ENCODE results near the gene CIRBP. TPM values are rescaled to one million over a fixed set of nuclear protein-coding genes. Genes with fewer than 3 reads are reported as not detected.

The CIRBP gene
- total RNA-seq, 2 experiments from 2014 or later, result 172 to 195 TPM

DNA sequence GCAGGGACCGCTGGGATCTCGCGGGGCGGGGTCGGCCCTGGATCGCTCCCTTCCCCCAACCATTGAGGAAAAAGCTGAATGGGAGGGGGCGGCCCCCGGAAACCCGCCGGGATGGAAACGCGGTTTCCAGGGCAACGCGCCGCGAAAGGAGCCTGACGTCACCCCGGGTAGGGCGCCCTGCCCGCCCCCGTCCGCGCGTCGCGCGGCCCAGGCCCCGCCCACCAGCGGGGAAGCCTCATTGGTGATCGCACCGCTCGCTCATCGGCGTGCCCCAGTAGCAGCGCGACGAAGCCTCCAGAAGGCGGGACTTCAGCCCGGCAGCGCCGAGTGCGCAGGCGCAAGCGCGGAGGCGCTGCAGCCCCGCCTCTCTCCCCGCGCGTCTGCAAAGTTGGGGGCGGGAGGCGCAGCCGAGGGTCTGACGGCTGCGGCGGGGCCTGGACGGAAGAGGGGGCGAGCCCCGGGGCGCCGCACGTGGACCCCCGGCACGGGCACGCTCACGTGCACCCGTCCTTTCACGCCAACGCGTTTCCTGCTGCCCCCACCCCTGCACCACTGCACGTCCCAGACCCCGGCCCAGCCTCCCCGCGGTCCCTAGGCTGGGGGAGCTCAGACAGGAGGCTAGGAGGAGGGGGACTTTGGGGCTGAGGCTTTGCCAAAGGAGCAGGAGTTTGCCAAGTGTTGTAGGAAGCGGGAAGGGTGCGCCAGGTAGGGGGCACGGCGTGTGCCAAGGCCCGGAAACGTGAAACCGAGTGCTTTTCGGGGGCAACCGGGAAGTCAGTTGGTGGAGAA lies 8.2 kb upstream of the CIRBP start:
- POLR2A ChIA-PET, result interaction anchor here (1.0 to 6.9 kb wide), 8 partner anchors 8 to 148 kb away, joined by 3 to 73 read pairs (median 6); partner anchors contain the start of genes CIRBP and FAM174C
- no peaks in the 10 kb centered on the region for H3K9me3 Mint-ChIP-seq (ENCODE audit: insufficient read depth)

DNA sequence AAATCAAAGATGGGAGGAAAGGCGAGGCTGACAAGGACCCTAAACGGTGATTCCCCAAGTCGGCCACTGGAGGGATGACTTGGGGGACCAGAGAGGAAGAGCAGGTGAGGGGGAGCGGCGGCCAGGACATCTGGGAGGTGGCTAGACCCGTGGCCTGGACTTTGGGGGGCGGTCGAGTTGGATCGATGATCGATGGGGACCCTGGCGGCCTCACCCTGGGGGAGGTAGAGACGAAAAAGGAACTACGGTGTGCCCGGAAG lies 7.7 kb upstream of the CIRBP start:
- ATAC-seq (peak; percentile 2), DNase-seq (peak; percentile 58)
- Mint-ChIP-seq H3K4me1 (ENCODE audit: low read depth) (peaks cover 72% of the 10 kb centered on the region), H3K4me3 (peak overlapping the region; percentile 97), H3K27ac (peak overlapping the region; percentile 97), H3K36me3 (ENCODE audit: low read depth) (peaks cover 43% of the 10 kb centered on the region), H3K27me3 (ENCODE audit: low read depth) (no peaks in the 10 kb centered on the region), H3K9me3 (ENCODE audit: insufficient read depth) (no peaks in the 10 kb centered on the region)
- ChIA-PET POLR2A (interaction anchor here (1.1 to 2.4 kb wide), 5 partner anchors 9 to 17 kb away, joined by 3 to 9 read pairs (median 6); partner anchors contain the start of gene FAM174C), CTCF (interaction anchor here (0.8 to 4.5 kb wide), 5 partner anchors 8 to 58 kb away, joined by 3 to 53 read pairs (median 3); partner anchors contain the start of gene ATP5F1D)

More for the DNA sequence above, 8.2 kb upstream of the CIRBP start:
- DNase-seq (peak; percentile 98), ATAC-seq (peak; percentile 78)
- peak overlapping the region; percentile 97 for H3K27ac Mint-ChIP-seq
- peak overlapping the region; percentile 97 for H3K4me3 Mint-ChIP-seq
- peaks cover 48% of the 10 kb centered on the region for H3K36me3 Mint-ChIP-seq (ENCODE audit: low read depth)
- no peaks in the 10 kb centered on the region for H3K27me3 Mint-ChIP-seq (ENCODE audit: low read depth)
- CTCF ChIA-PET, result interaction anchor here (1.1 to 4.5 kb wide), 4 partner anchors 8 to 20 kb away, joined by 3 to 53 read pairs (median 3); partner anchors contain the start of gene ATP5F1D
- peaks cover 72% of the 10 kb centered on the region for H3K4me1 Mint-ChIP-seq (ENCODE audit: low read depth)

GRCh38 chr19:1261798-1262622 lies 7.1 kb upstream of the CIRBP start:
- POLR2A ChIA-PET, result interaction anchor here (1.1 to 2.4 kb wide), 5 partner anchors 9 to 18 kb away, joined by 3 to 9 read pairs (median 6); partner anchors contain the start of gene FAM174C
- H3K27me3 Mint-ChIP-seq (ENCODE audit: low read depth), result no peaks in the 10 kb centered on the region
- no peaks in the 10 kb centered on the region for H3K9me3 Mint-ChIP-seq (ENCODE audit: insufficient read depth)
- peak overlapping the region; percentile 97 for H3K27ac Mint-ChIP-seq
- H3K4me3 Mint-ChIP-seq, result peak overlapping the region; percentile 97
- CTCF ChIA-PET, result interaction anchor here (0.8 to 4.5 kb wide), 5 partner anchors 9 to 59 kb away, joined by 3 to 53 read pairs (median 3); partner anchors contain the start of gene ATP5F1D
- DNase-seq (peak; percentile 55), ATAC-seq (no peak)
- peaks cover 40% of the 10 kb centered on the region for H3K36me3 Mint-ChIP-seq (ENCODE audit: low read depth)
- peaks cover 69% of the 10 kb centered on the region for H3K4me1 Mint-ChIP-seq (ENCODE audit: low read depth)

DNA sequence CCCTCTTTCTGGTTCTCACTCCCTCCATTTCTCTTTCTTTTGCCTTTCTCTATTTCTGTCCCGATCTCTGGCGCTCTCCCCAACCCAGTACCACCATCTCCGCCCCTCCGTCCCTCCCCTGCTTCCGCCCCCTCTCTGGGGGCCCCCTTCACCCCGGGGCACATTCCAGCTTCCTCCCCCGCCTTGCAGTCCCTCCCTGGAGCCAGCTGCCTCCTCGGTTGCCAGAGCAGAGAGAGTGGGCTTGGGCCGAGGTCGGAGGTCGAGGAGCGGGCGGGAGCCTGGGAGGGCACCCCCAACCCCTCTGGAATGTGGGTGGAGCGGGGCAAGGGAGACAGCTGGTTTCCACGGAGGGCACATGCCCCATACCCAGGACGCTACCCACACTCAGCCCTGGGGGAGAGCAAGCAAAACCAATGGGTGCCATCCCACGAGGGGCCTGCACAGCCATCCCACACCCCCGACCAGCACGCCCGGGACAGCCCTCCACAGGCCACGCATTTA lies 6.5 kb upstream of the CIRBP start:
- ATAC-seq, result no peak
- Mint-ChIP-seq H3K4me3 (peak overlapping the region; percentile 64), H3K9me3 (ENCODE audit: insufficient read depth) (no peaks in the 10 kb centered on the region), H3K36me3 (ENCODE audit: low read depth) (peaks cover 35% of the 10 kb centered on the region), H3K4me1 (ENCODE audit: low read depth) (peaks cover 71% of the 10 kb centered on the region), H3K27me3 (ENCODE audit: low read depth) (peaks cover 2% of the 10 kb centered on the region), H3K27ac (peak overlapping the region; percentile 72)
- ChIA-PET CTCF (interaction anchor here (1.7 to 4.5 kb wide), 2 partner anchors 12 to 19 kb away, joined by 3 to 53 read pairs; no protein-coding TSS in a partner anchor), POLR2A (interaction anchor here (1.4 to 2.4 kb wide), 4 partner anchors 10 to 18 kb away, joined by 3 to 9 read pairs (median 6); no protein-coding TSS in a partner anchor)
- no peak for DNase-seq

DNA sequence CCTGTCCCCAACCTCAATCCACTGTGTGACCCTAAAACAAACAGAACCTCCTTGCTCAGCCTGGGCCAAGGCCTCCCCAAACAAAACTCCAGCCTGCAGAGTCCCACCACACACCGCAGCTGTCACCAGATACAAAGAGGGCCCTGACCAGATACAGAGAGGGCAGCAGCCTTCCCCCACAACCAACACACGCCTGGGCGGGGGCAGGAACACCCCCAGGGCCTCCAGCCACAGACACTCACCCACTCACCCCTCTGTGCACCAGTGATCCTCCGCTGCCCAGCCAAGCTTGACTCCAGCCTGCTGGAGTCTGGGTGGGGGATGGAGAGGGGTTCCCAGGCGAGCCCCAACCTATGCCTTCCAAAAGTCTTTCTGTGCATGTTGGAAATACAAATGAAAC lies 5.9 kb upstream of the CIRBP start:
- Mint-ChIP-seq H3K36me3 (ENCODE audit: low read depth) (peaks cover 30% of the 10 kb centered on the region), H3K4me3 (peak overlapping the region; percentile 39), H3K27ac (peak overlapping the region; percentile 72), H3K4me1 (ENCODE audit: low read depth) (peaks cover 71% of the 10 kb centered on the region), H3K9me3 (ENCODE audit: insufficient read depth) (no peaks in the 10 kb centered on the region), H3K27me3 (ENCODE audit: low read depth) (peaks cover 2% of the 10 kb centered on the region)
- DNase-seq (no peak), ATAC-seq (no peak)
- ChIA-PET CTCF (interaction anchor here (4.5 kb wide), 1 partner anchor 19 kb away, joined by 53 read pairs; no protein-coding TSS in a partner anchor), POLR2A (interaction anchor here (2.1 kb wide), 1 partner anchor 19 kb away, joined by 7 read pairs; no protein-coding TSS in a partner anchor)

DNA sequence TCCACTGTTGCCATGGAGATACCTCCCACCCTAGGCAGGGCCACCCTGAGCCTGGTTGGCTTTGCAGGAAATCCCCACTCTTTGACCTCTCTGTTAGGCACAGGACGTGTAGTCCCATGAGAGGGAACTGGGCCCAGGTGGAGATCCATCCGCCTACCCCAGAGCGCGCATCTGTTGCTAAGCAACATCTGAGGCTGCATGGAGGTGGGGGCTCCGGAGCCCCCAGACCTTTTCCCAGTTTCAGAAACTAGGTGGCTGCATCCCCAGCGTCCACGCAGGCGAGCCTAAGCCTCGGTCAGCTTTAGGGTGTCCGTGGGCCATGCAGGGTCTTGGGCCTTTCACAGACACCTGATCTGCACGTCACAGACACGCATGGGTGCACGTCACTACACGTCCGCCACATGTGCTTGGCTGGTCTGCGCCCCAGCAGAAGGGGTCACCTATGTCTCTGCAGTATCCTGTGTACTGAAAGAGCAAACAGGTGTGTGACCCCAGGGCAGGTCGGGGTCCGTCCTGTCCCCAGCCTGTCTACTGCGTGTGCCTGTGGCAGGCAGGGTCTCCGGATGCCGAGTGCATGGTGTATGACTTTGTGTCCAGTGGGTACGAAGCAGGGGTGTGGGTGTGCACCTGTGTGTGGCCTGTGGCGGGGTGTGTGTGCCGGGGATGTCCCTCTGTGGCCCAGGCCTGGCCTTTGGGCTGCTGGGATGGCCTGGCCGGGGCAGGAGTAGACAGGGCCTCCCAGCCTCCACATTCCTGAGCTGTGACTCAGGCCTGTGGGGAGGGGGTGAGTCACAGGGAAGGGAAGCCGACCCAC lies 4.1 kb upstream of the CIRBP start:
- H3K4me1 Mint-ChIP-seq (ENCODE audit: low read depth), result peaks cover 61% of the 10 kb centered on the region
- POLR2A ChIA-PET, result interaction anchor here (1.2 to 3.0 kb wide), 2 partner anchors 12 to 14 kb away, joined by 4 to 10 read pairs; no protein-coding TSS in a partner anchor
- CTCF ChIA-PET, result interaction anchor here (4.5 to 5.2 kb wide), 2 partner anchors 21 kb away, joined by 53 to 606 read pairs; partner anchors contain the start of gene ATP5F1D
- no peaks in the 10 kb centered on the region for H3K9me3 Mint-ChIP-seq (ENCODE audit: insufficient read depth)
- DNase-seq (no peak), ATAC-seq (no peak)
- H3K4me3 Mint-ChIP-seq, result peak overlapping the region; percentile 51
- peaks cover 18% of the 10 kb centered on the region for H3K36me3 Mint-ChIP-seq (ENCODE audit: low read depth)
- peak overlapping the region; percentile 81 for H3K27ac Mint-ChIP-seq
- H3K27me3 Mint-ChIP-seq (ENCODE audit: low read depth), result peaks cover 2% of the 10 kb centered on the region

DNA sequence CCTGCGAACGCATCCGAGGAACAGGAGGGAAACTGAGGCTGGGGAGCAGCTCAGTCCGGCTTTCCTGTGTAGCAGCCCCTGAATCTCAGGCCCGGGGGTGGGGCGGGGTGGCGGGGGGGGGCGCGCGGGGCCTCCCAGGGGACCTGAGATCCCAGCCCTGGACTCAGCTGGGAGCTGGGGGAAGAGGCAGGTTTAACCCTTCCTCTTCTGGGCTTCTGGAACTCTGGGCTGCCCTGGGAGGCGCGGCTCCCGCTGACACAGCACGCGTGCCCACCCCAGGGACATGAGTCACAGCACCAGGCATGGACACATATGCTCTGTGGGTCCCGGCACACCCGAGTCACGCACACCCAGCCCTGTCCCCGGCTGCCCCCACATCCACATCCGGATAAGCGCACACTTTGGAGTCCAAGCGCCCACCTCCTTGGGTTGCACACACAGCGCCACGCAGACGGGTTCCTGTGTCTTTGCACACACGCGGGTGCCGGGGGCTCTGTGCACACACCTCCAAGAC lies 3.5 kb upstream of the CIRBP start:
- ATAC-seq (no peak), DNase-seq (peak; percentile 76)
- peaks cover 25% of the 10 kb centered on the region for H3K36me3 Mint-ChIP-seq (ENCODE audit: low read depth)
- POLR2A ChIA-PET, result interaction anchor here (3.0 to 4.4 kb wide), 2 partner anchors 13 to 22 kb away, joined by 10 to 218 read pairs; partner anchors contain the start of gene ATP5F1D
- CTCF ChIA-PET, result interaction anchor here (1.0 to 5.2 kb wide), 6 partner anchors 13 to 611 kb away, joined by 3 to 606 read pairs (median 6); partner anchors contain the start of gene ATP5F1D
- no peaks in the 10 kb centered on the region for H3K9me3 Mint-ChIP-seq (ENCODE audit: insufficient read depth)
- H3K27ac Mint-ChIP-seq, result peak overlapping the region; percentile 82
- peaks cover 2% of the 10 kb centered on the region for H3K27me3 Mint-ChIP-seq (ENCODE audit: low read depth)
- H3K4me1 Mint-ChIP-seq (ENCODE audit: low read depth), result peaks cover 65% of the 10 kb centered on the region
- H3K4me3 Mint-ChIP-seq, result peak overlapping the region; percentile 69

- peaks cover 2% of the 10 kb centered on the region for H3K27me3 Mint-ChIP-seq (ENCODE audit: low read depth)
- ChIA-PET CTCF (interaction anchor here (0.7 to 5.2 kb wide), 24 partner anchors 9 to 610 kb away, joined by 3 to 606 read pairs (median 4); partner anchors contain the start of genes ARHGAP45, ATP5F1D and FAM174C), POLR2A (interaction anchor here (0.7 to 4.4 kb wide), 6 partner anchors 9 to 192 kb away, joined by 3 to 218 read pairs (median 4); partner anchors contain the start of genes ATP5F1D and FAM174C)
- peak; percentile 93 for DNase-seq
- peaks cover 32% of the 10 kb centered on the region for H3K36me3 Mint-ChIP-seq (ENCODE audit: low read depth)
- H3K4me3 Mint-ChIP-seq, result peak overlapping the region; percentile 69
- H3K9me3 Mint-ChIP-seq (ENCODE audit: insufficient read depth), result no peaks in the 10 kb centered on the region
- H3K27ac Mint-ChIP-seq, result peak overlapping the region; percentile 82
- ATAC-seq, result peak; percentile 50
- peaks cover 70% of the 10 kb centered on the region for H3K4me1 Mint-ChIP-seq (ENCODE audit: low read depth)
Measured at GRCh38 chr19:1266129-1266915, 2.8 kb upstream of the CIRBP start.

GRCh38 chr19:1266916-1267476 lies 2.1 kb upstream of the CIRBP start:
- ChIA-PET CTCF (interaction anchor here (0.9 to 5.2 kb wide), 22 partner anchors 8 to 609 kb away, joined by 3 to 606 read pairs (median 4); partner anchors contain the start of genes ARHGAP45, ATP5F1D and FAM174C), POLR2A (interaction anchor here (0.7 to 4.4 kb wide), 6 partner anchors 8 to 192 kb away, joined by 3 to 218 read pairs (median 4); partner anchors contain the start of genes ATP5F1D and FAM174C)
- Mint-ChIP-seq H3K27me3 (ENCODE audit: low read depth) (peaks cover 2% of the 10 kb centered on the region), H3K36me3 (ENCODE audit: low read depth) (peaks cover 33% of the 10 kb centered on the region), H3K9me3 (ENCODE audit: insufficient read depth) (no peaks in the 10 kb centered on the region), H3K27ac (no peak overlapping the region), H3K4me3 (peak overlapping the region; percentile 54), H3K4me1 (ENCODE audit: low read depth) (peaks cover 70% of the 10 kb centered on the region)
- DNase-seq, result peak; percentile 80
- ATAC-seq, result peak; percentile 7
